RWPE1 (cell line): ENCODE results near the gene MACROD1.

Source experiments
- CTCF ChIA-PET: fragments of 350-600 bp; sonication (Branson Sonifier 250); formaldehyde crosslinking; extraction: SDS; loops from one replicate; lab custom pipeline; 2021; lab: Yijun Ruan, JAX
- POLR2A ChIA-PET: fragments of 400-600 bp; formaldehyde crosslinking; extraction: SDS; loops from one replicate; lab custom pipeline; 2020; ENCODE audit warnings: antibody characterized with exemption; ENCODE audit not compliant: low non-redundant PET; lab: Yijun Ruan, JAX
- DNase-seq: peaks from one replicate; pipeline ENCODE4 v3.0.0; 2012; ENCODE audit warnings: low spot score
- H3K27ac ChIP-seq: fragments of 450-650 bp; 2 replicates; pipeline ENCODE4 v1.5.1; 2017
- TF ChIP-seq, protein P1 (sequence below): fragments of 450-650 bp; conservative IDR thresholded peaks from 2 replicates; pipeline ENCODE4 v1.5.1; 2017; ENCODE audit warnings: low read depth, mild to moderate bottlenecking

Gene MACROD1

DNA sequence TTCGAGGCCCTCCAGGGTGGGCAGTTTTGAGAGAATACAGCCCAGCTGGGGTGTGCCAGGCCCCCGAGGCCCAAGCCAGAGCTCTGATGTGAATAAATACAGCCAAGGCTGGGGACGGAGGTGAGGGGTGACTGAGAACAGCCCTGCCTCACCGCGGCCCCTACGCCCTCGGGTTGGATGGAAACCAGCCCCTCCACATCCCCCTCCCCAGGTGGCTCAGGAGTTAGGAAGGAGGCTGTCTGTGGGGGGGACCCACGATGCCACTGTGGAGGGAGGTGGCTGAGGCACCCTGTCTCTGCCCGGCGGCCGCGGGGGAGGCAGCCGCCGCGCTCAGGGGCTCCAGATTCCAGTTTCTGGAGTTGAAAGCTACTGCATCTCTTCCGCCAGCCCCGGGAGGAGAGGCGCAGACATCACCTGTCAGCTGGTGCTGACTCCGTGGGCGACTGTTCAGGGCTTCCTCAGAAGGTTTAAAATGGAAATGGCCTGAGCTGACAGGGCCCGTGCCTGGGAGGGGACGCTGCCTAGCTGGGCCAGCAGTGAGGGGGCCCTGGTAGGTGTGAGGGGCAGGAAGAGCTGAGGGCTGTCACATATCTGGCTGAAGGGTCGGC, 128.8 kb downstream of the MACROD1 start:
- TF ChIP-seq, protein P1, sequence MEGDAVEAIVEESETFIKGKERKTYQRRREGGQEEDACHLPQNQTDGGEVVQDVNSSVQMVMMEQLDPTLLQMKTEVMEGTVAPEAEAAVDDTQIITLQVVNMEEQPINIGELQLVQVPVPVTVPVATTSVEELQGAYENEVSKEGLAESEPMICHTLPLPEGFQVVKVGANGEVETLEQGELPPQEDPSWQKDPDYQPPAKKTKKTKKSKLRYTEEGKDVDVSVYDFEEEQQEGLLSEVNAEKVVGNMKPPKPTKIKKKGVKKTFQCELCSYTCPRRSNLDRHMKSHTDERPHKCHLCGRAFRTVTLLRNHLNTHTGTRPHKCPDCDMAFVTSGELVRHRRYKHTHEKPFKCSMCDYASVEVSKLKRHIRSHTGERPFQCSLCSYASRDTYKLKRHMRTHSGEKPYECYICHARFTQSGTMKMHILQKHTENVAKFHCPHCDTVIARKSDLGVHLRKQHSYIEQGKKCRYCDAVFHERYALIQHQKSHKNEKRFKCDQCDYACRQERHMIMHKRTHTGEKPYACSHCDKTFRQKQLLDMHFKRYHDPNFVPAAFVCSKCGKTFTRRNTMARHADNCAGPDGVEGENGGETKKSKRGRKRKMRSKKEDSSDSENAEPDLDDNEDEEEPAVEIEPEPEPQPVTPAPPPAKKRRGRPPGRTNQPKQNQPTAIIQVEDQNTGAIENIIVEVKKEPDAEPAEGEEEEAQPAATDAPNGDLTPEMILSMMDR, result no peak
- peak overlapping the region; percentile 19; the same call in 1 of the 2 replicates for H3K27ac ChIP-seq
- peak; percentile 28 for DNase-seq
- ChIA-PET POLR2A (no interaction called here), CTCF (interaction anchor here (0.6 to 1.0 kb wide), 4 partner anchors 108 to 428 kb away, joined by 3 to 4 read pairs (median 4); no protein-coding TSS in a partner anchor)

DNA sequence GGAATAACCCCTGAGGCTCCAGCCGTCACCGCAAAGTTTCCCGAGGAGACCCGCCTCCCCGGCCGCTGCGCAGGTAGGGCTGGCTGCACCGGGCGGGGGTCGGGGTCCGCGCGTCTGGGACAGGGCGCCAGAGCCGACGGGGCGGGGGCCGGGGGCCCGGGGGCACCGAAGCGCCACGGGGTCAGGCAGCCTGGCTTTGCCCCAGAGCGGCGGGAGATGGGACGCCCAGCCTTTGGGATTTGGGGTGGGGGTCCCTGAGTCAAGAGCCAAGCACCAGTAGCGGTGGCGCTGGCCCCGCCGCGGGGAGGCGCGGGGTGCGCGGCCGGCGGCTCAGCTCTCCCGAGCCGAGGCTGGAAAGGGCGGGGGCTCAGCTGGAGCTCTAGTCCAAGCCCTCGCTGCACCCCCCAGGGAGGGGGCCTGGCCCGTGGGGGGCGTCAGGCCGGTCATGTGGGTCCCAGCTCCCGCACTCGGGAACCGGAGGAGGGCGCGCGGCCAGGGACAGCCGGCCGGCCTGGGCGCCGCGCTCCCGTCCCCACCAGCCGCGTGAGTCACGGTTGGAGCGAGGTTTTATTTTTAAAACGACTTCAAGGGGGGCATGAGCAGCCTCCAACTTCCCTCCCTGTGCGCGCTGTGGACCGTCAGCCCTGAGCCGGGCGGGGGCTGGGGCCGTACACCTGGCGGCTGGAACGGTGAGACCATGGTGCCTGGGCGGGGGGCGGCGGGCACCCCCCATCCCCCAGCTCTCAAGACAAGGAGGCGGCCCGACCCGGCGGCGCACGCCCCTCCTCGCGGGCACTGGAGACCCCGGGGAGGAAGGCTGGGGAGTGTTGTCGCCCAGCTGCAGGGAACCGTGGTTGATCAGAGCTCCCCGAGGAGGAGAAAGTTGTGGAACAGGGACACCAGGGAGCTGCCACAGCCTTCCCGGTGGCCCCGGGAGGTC, 129.6 kb downstream of the MACROD1 start:
- no peak overlapping the region; the same call in 1 of the 2 replicates for H3K27ac ChIP-seq
- CTCF ChIA-PET, result interaction anchor here (1.0 kb wide), 2 partner anchors 113 to 117 kb away, joined by 3 to 4 read pairs; no protein-coding TSS in a partner anchor
- TF ChIP-seq, protein P1, result no peak
- no peak for DNase-seq
- POLR2A ChIA-PET, result no interaction called here

DNA sequence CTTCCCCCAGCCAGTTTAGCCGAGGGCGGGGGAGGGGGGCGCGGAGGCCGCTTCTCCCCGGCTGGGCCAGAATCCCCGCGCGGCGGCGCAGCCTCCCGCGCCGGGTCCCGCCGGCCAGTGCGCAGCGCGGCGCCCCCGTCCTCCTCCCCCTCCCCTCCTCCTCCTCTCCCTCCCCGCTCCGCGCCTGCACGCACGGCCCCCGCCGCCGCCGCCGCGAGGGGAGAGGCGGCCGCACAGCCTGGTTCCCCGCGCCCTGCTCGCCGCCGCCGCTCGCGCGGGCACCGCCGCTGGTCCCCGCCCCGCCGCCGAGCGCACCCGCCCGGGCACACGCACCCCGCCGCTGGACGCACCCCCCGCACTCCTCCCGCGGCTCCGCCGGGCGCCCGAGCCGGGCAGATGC, 130.3 kb downstream of the MACROD1 start, which contains the start of gene FLRT1:
FLRT1 (plus strand) TSS at position 356 of the 400 bp plus-strand sequence. CDS start 80,337 bp downstream, outside the sequence.
- ChIA-PET CTCF (no interaction called here), POLR2A (no interaction called here)
- TF ChIP-seq, protein P1, result no peak
- H3K27ac ChIP-seq, result no peak within 1 kb of the TSS; the same call in 1 of the 2 replicates
- no peak for DNase-seq

DNA sequence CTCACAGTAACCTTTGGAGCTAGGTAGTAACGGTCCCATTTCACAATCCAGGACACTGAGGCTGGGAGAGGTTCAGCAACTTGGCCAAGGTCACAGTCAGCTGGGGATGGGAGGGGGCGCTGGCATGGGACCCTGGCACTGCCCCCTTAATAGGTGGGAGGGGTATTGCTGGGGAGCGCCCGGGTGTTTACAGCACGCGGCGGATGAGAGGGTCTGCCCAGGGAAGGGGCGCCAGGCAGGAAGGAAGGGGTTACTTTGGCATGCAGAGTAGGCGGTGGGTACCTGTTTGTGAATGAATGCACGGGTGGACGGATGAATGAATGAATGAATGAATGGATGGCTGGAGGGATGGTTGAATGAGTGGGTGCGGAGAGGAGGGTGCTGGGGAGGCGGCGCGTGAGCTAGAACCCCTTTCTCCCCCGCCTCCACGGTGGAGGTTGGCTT, 130.8 kb downstream of the MACROD1 start:
- TF ChIP-seq, protein P1, result no peak
- POLR2A ChIA-PET, result no interaction called here
- CTCF ChIA-PET, result no interaction called here

DNA sequence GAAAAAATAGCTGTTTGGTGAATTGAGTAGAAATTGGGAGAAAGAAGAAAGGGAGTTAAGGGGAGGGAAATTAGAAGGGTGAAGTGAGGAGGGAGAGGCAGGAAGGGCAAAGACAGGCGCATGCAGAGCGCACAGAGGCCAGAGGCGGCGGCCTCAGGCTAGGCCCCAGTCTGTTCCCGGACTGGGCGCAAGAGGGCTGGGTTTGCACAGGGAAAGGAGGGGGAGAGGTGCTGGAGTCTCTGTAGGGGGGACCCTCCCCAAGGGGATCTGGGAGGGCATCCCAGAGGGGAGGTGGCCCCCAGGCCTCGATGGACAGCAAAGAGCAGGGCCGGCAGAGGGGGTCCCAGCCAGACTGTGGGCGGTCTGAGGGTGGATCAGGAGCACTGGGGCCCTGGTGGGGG, 131.5 kb downstream of the MACROD1 start:
- TF ChIP-seq, protein P1, result no peak
- CTCF ChIA-PET, result interaction anchor here (0.6 to 0.7 kb wide), 2 partner anchors 150 to 568 kb away, joined by 3 to 4 read pairs; no protein-coding TSS in a partner anchor
- no peak for DNase-seq
- H3K27ac ChIP-seq, result no peak overlapping the region
- POLR2A ChIA-PET, result no interaction called here

More for the DNA sequence above, 130.8 kb downstream of the MACROD1 start:
- no peak for DNase-seq
- no peak overlapping the region for H3K27ac ChIP-seq

DNA sequence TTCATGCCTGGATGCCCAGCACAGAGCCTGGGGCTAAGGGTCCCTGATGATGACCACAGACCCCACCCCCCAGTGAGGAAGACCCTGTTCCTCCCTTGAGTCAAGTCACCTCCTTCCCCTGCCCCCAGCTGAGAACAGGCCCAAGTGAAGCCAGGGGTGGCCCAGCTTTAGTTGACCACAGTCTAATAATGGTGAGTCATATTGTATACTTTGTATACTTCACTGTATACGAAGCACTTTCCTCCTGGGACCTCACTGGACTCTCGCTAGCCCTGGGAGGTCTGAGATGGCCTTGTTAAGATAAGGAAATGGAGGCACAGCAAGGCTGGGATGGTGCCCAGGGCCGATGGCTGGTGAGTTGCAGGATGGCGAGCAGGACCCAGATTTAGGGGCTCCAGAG, 133.9 kb downstream of the MACROD1 start:
- ChIA-PET POLR2A (no interaction called here), CTCF (no interaction called here)
- no peak for DNase-seq
- TF ChIP-seq, protein P1, result no peak
- H3K27ac ChIP-seq, result no peak overlapping the region
